Karpas-422 (cell line): ENCODE data around the gene P2RY4. TPM values are rescaled to one million over a fixed set of nuclear protein-coding genes. Genes with fewer than 3 reads are reported as not detected.
"Not testable (repeated sequence)": the region's sequence is repeated elsewhere in the genome, so short reads cannot be mapped to it uniquely, and the experiment has no call there.

Experiments used
- DNase-seq: peaks from one replicate; pipeline ENCODE4 v3.0.0-alpha.2; 2015
- H2AFZ ChIP-seq: fragments of 200-600 bp; sonication (generic); 2 replicates; pipeline ENCODE4 v1.6.1; 2014; ENCODE audit warnings: antibody characterized with exemption, low read length, mixed read lengths
- H3K27ac ChIP-seq: fragments of 200-600 bp; sonication (generic); 2 replicates; pipeline ENCODE4 v1.5.1; 2014; ENCODE audit warnings: mild to moderate bottlenecking, low read length, moderate library complexity
- H3K27me3 ChIP-seq: fragments of 200-600 bp; sonication (generic); 2 replicates; pipeline ENCODE4 v1.6.1; 2014; ENCODE audit warnings: low read length, mixed read lengths
- H3K36me3 ChIP-seq: fragments of 200-600 bp; sonication (generic); 2 replicates; pipeline ENCODE4 v1.6.1; 2014; ENCODE audit warnings: low read length, mixed read lengths; ENCODE audit not compliant: insufficient read depth
- H3K4me1 ChIP-seq: fragments of 200-600 bp; sonication (generic); 2 replicates; pipeline ENCODE4 v1.6.1; 2014; ENCODE audit warnings: mild to moderate bottlenecking, low read length, mixed read lengths
- H3K4me2 ChIP-seq: fragments of 200-600 bp; sonication (generic); 2 replicates; pipeline ENCODE4 v1.6.1; 2014; ENCODE audit warnings: low read length, low read depth, mild to moderate bottlenecking; ENCODE audit not compliant: poor library complexity, severe bottlenecking
- H3K4me3 ChIP-seq: fragments of 200-600 bp; sonication (generic); 2 replicates; pipeline ENCODE4 v1.5.1; 2014; ENCODE audit warnings: mild to moderate bottlenecking, antibody characterized with exemption, low read length, mixed read lengths
- H3K79me2 ChIP-seq: fragments of 200-600 bp; sonication (generic); 2 replicates; pipeline ENCODE4 v1.6.1; 2014; ENCODE audit warnings: mild to moderate bottlenecking, low read length, mixed read lengths
- H3K9ac ChIP-seq: fragments of 200-600 bp; sonication (generic); 2 replicates; pipeline ENCODE4 v1.6.0; 2014; ENCODE audit warnings: low read length
- H3K9me2 ChIP-seq: fragments of 200-600 bp; sonication (generic), shearing (Covaris generic); replicated peaks from 2 replicates; pipeline ENCODE4 v1.6.0; 2014; ENCODE audit warnings: mild to moderate bottlenecking, low read length, moderate library complexity; ENCODE audit not compliant: insufficient read depth
- H3K9me3 ChIP-seq: fragments of 300-700, 200-600 bp; sonication (generic); 2 replicates; pipeline ENCODE4 v1.6.1; 2014; ENCODE audit warnings: low read length, mixed read lengths
- H4K20me1 ChIP-seq: fragments of 200-600 bp; sonication (generic); 2 replicates; pipeline ENCODE4 v1.6.1; 2014; ENCODE audit warnings: mild to moderate bottlenecking, antibody characterized with exemption, low read length, low read depth; ENCODE audit not compliant: insufficient read depth
- total RNA-seq: library from RNA; depleted of rRNA; stranded (reverse); fragments of >200 nt; shearing (Covaris generic); gene quantifications from 2 replicates; pipeline ENCODE4 v1.2.3, GENCODE V29; 2014; ENCODE audit warnings: low replicate concordance

P2RY4 gene
- total RNA-seq, 1 experiment from 2014 or later, result not detected

GRCh38 chrX:70254909-70255308, 5.1 kb downstream of the P2RY4 start:
- Histone ChIP-seq H3K9me3 (no peaks in the 10 kb centered on the region), H4K20me1 (no peaks in the 10 kb centered on the region), H3K4me1 (no peaks in the 10 kb centered on the region), H3K9me2 (no peaks in the 10 kb centered on the region), H2AFZ (no peak overlapping the region), H3K27ac (no peak overlapping the region), H3K36me3 (no peaks in the 10 kb centered on the region), H3K9ac (no peak overlapping the region), H3K27me3 (no peaks in the 10 kb centered on the region), H3K79me2 (no peaks in the 10 kb centered on the region), H3K4me2 (no peak overlapping the region), H3K4me3 (no peak overlapping the region)
- DNase-seq, result no peak

- Histone ChIP-seq H3K4me2 (no peak overlapping the region), H3K27ac (no peak overlapping the region), H3K9me2 (no peaks in the 10 kb centered on the region), H3K4me3 (no peak overlapping the region), H4K20me1 (no peaks in the 10 kb centered on the region), H3K4me1 (no peaks in the 10 kb centered on the region), H3K36me3 (no peaks in the 10 kb centered on the region), H2AFZ (no peak overlapping the region), H3K9ac (no peak overlapping the region), H3K9me3 (no peaks in the 10 kb centered on the region), H3K79me2 (no peaks in the 10 kb centered on the region), H3K27me3 (no peaks in the 10 kb centered on the region)
- DNase-seq, result no peak
Measured at GRCh38 chrX:70254063-70254400, 6.0 kb downstream of the P2RY4 start.

- Histone ChIP-seq H3K27ac (no peak overlapping the region), H3K9ac (no peak overlapping the region), H3K79me2 (no peaks in the 10 kb centered on the region), H3K4me1 (no peaks in the 10 kb centered on the region), H3K9me2 (no peaks in the 10 kb centered on the region), H3K27me3 (no peaks in the 10 kb centered on the region), H3K4me2 (no peak overlapping the region), H4K20me1 (no peaks in the 10 kb centered on the region), H3K4me3 (no peak overlapping the region), H2AFZ (no peak overlapping the region), H3K9me3 (no peaks in the 10 kb centered on the region), H3K36me3 (no peaks in the 10 kb centered on the region)
- no peak for DNase-seq
Measured at GRCh38 chrX:70253377-70254062, 6.5 kb downstream of the P2RY4 start.

- DNase-seq, result no peak
- no peaks in the 10 kb centered on the region for H3K9me2 ChIP-seq
- H3K27me3 ChIP-seq, result no peaks in the 10 kb centered on the region
- H3K9me3 ChIP-seq, result no peaks in the 10 kb centered on the region
- H4K20me1 ChIP-seq, result no peaks in the 10 kb centered on the region
- no peak overlapping the region for H3K4me3 ChIP-seq
- H3K4me2 ChIP-seq, result no peak overlapping the region
- no peak overlapping the region for H3K9ac ChIP-seq
- no peaks in the 10 kb centered on the region for H3K4me1 ChIP-seq
- H2AFZ ChIP-seq, result no peak overlapping the region
- H3K27ac ChIP-seq, result no peak overlapping the region
- no peaks in the 10 kb centered on the region for H3K79me2 ChIP-seq
- no peaks in the 10 kb centered on the region for H3K36me3 ChIP-seq
Measured at GRCh38 chrX:70252491-70252890, 7.5 kb downstream of the P2RY4 start.

- H3K36me3 ChIP-seq, result no peaks in the 10 kb centered on the region
- no peak overlapping the region for H3K27ac ChIP-seq
- H3K79me2 ChIP-seq, result no peaks in the 10 kb centered on the region
- H4K20me1 ChIP-seq, result no peaks in the 10 kb centered on the region
- H3K4me2 ChIP-seq, result no peak overlapping the region
- no peak overlapping the region for H3K9ac ChIP-seq
- H3K9me3 ChIP-seq, result no peaks in the 10 kb centered on the region
- H2AFZ ChIP-seq, result no peak overlapping the region
- H3K4me1 ChIP-seq, result no peaks in the 10 kb centered on the region
- no peaks in the 10 kb centered on the region for H3K27me3 ChIP-seq
- H3K4me3 ChIP-seq, result no peak overlapping the region
- DNase-seq, result no peak
- no peaks in the 10 kb centered on the region for H3K9me2 ChIP-seq
Measured at GRCh38 chrX:70247252-70247651, 12.8 kb downstream of the P2RY4 start.

- Histone ChIP-seq H2AFZ (no peak overlapping the region), H3K9me2 (no peaks in the 10 kb centered on the region), H3K79me2 (no peaks in the 10 kb centered on the region), H3K27me3 (no peaks in the 10 kb centered on the region), H4K20me1 (no peaks in the 10 kb centered on the region), H3K36me3 (no peaks in the 10 kb centered on the region), H3K9ac (no peak overlapping the region), H3K4me1 (no peaks in the 10 kb centered on the region), H3K9me3 (no peaks in the 10 kb centered on the region), H3K4me2 (no peak overlapping the region), H3K4me3 (no peak overlapping the region), H3K27ac (no peak overlapping the region)
- no peak for DNase-seq
Measured at GRCh38 chrX:70244881-70245280, 15.1 kb downstream of the P2RY4 start.

GRCh38 chrX:70243601-70244000, 16.4 kb downstream of the P2RY4 start:
- not testable (repeated sequence) for H3K36me3 ChIP-seq, H3K4me1 ChIP-seq, H3K27me3 ChIP-seq, H3K4me3 ChIP-seq, H3K9me3 ChIP-seq, H3K9me2 ChIP-seq, H3K27ac ChIP-seq, H2AFZ ChIP-seq, H4K20me1 ChIP-seq, H3K4me2 ChIP-seq, DNase-seq, H3K79me2 ChIP-seq, H3K9ac ChIP-seq

GRCh38 chrX:70241501-70241900, 18.5 kb downstream of the P2RY4 start:
- no peaks in the 10 kb centered on the region for H3K79me2 ChIP-seq
- no peaks in the 10 kb centered on the region for H3K4me1 ChIP-seq
- H3K36me3 ChIP-seq, result no peaks in the 10 kb centered on the region
- H3K27ac ChIP-seq, result no peak overlapping the region
- no peak for DNase-seq
- H3K4me2 ChIP-seq, result no peak overlapping the region
- H3K4me3 ChIP-seq, result no peak overlapping the region
- no peaks in the 10 kb centered on the region for H4K20me1 ChIP-seq
- H3K9me2 ChIP-seq, result no peaks in the 10 kb centered on the region
- H2AFZ ChIP-seq, result no peak overlapping the region
- H3K9ac ChIP-seq, result no peak overlapping the region
- H3K9me3 ChIP-seq, result no peaks in the 10 kb centered on the region
- H3K27me3 ChIP-seq, result no peaks in the 10 kb centered on the region

- Histone ChIP-seq H4K20me1 (no peaks in the 10 kb centered on the region), H3K4me1 (no peaks in the 10 kb centered on the region), H3K9me3 (no peaks in the 10 kb centered on the region), H3K4me2 (no peak overlapping the region), H3K4me3 (no peak overlapping the region), H3K27ac (no peak overlapping the region), H2AFZ (no peak overlapping the region), H3K79me2 (no peaks in the 10 kb centered on the region), H3K27me3 (no peaks in the 10 kb centered on the region), H3K9ac (no peak overlapping the region), H3K36me3 (no peaks in the 10 kb centered on the region), H3K9me2 (no peaks in the 10 kb centered on the region)
- no peak for DNase-seq
Measured at GRCh38 chrX:70240751-70241150, 19.3 kb downstream of the P2RY4 start.
